ENCODE results near the gene CYTH1. TPM values are rescaled to one million over a fixed set of nuclear protein-coding genes. Genes with fewer than 3 reads are reported as not detected.

CYTH1 gene
- polyA plus RNA-seq, 1 donor from 2014 or later, result 120 TPM

DNA sequence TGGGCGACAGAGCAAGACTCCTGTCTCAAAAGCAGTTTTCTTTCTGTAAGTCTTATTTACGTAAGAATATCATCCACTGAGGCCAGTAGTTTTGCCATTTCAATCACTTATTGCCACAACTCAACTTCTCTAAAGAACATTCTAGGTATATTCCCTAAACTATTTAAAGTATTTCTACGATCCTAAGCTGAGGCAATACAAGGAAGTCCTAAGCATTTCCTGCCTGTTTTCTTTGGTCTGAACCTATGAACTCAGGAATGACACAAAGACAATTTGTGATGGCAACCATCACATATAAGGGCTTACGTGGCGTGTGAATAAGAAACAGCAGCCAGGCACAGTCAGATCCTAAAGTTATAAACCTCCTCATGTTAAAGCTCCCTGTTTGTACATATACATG is 44.3 kb upstream of the CYTH1 start:
- no peak overlapping the region for H3K9ac ChIP-seq (ENCODE audit: low read length)
- no peak overlapping the region for H3K27ac ChIP-seq (ENCODE audit: low read length)
- H2AFZ ChIP-seq (ENCODE audit: low read depth, low read length), result no peak overlapping the region
- H3K36me3 ChIP-seq (ENCODE audit: insufficient read depth, low read length), result no peaks in the 10 kb centered on the region
- no peak overlapping the region for H3K4me3 ChIP-seq (ENCODE audit: low read length)
- H3K79me2 ChIP-seq (replicated peaks; ENCODE audit: insufficient read depth, low read length), result no peaks in the 10 kb centered on the region
- no peaks in the 10 kb centered on the region for H3K9me3 ChIP-seq (ENCODE audit: low read length)
- no peaks in the 10 kb centered on the region for H3F3A ChIP-seq (ENCODE audit: insufficient read depth, low read length, poor library complexity, severe bottlenecking)
- TF ChIP-seq TAF1 (IDR thresholded peaks at IDR 0.05; ENCODE audit: low read depth) (no peak), SMC3 (conservative IDR thresholded peaks at IDR 0.05; ENCODE audit: poor library complexity) (no peak), RAD21 (conservative IDR thresholded peaks at IDR 0.05) (no peak), EZH2 (IDR thresholded peaks at IDR 0.05; ENCODE audit: borderline replicate concordance, insufficient read depth, low read length, poor library complexity, severe bottlenecking) (no peak), MXI1 (conservative IDR thresholded peaks at IDR 0.05; ENCODE audit: poor library complexity, severe bottlenecking) (no peak), POLR2AphosphoS5 (IDR thresholded peaks at IDR 0.05) (no peak), EP300 (conservative IDR thresholded peaks at IDR 0.05; ENCODE audit: poor library complexity, severe bottlenecking) (no peak)
- TF ChIP-seq, protein P1, sequence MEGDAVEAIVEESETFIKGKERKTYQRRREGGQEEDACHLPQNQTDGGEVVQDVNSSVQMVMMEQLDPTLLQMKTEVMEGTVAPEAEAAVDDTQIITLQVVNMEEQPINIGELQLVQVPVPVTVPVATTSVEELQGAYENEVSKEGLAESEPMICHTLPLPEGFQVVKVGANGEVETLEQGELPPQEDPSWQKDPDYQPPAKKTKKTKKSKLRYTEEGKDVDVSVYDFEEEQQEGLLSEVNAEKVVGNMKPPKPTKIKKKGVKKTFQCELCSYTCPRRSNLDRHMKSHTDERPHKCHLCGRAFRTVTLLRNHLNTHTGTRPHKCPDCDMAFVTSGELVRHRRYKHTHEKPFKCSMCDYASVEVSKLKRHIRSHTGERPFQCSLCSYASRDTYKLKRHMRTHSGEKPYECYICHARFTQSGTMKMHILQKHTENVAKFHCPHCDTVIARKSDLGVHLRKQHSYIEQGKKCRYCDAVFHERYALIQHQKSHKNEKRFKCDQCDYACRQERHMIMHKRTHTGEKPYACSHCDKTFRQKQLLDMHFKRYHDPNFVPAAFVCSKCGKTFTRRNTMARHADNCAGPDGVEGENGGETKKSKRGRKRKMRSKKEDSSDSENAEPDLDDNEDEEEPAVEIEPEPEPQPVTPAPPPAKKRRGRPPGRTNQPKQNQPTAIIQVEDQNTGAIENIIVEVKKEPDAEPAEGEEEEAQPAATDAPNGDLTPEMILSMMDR (IDR thresholded peaks at IDR 0.05; ENCODE audit: poor library complexity, severe bottlenecking), result no peak
- TF ChIP-seq, protein P2, sequence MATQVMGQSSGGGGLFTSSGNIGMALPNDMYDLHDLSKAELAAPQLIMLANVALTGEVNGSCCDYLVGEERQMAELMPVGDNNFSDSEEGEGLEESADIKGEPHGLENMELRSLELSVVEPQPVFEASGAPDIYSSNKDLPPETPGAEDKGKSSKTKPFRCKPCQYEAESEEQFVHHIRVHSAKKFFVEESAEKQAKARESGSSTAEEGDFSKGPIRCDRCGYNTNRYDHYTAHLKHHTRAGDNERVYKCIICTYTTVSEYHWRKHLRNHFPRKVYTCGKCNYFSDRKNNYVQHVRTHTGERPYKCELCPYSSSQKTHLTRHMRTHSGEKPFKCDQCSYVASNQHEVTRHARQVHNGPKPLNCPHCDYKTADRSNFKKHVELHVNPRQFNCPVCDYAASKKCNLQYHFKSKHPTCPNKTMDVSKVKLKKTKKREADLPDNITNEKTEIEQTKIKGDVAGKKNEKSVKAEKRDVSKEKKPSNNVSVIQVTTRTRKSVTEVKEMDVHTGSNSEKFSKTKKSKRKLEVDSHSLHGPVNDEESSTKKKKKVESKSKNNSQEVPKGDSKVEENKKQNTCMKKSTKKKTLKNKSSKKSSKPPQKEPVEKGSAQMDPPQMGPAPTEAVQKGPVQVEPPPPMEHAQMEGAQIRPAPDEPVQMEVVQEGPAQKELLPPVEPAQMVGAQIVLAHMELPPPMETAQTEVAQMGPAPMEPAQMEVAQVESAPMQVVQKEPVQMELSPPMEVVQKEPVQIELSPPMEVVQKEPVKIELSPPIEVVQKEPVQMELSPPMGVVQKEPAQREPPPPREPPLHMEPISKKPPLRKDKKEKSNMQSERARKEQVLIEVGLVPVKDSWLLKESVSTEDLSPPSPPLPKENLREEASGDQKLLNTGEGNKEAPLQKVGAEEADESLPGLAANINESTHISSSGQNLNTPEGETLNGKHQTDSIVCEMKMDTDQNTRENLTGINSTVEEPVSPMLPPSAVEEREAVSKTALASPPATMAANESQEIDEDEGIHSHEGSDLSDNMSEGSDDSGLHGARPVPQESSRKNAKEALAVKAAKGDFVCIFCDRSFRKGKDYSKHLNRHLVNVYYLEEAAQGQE (IDR thresholded peaks at IDR 0.05; ENCODE audit: borderline replicate concordance), result no peak
- no peak overlapping the region for H3K4me2 ChIP-seq (ENCODE audit: low read length)
- H4K20me1 ChIP-seq (ENCODE audit: insufficient read depth), result no peaks in the 10 kb centered on the region
- H3K9me2 ChIP-seq (ENCODE audit: insufficient read depth, low read length), result no peaks in the 10 kb centered on the region
- H3K27me3 ChIP-seq (ENCODE audit: insufficient read depth, low read depth, low read length), result no peaks in the 10 kb centered on the region

DNA sequence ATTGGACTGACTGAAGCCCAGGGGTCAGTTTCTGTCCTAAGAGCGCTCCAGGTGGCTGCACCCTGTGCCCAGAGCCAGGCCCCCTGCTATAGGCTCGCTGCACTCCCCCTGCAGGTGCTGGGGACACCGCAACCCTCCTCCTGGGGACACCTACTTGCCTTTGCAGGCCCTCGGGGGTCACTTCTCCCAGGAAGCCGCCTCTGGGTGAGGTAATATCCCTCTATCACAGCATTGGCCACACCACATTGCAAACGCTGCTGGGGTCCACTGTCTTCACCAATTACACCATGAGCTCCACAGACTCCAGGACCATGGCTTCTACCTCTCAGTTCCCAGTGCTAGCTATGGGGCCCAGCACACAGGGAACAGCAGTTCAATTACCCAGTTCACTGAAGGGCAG is 43.6 kb upstream of the CYTH1 start:
- Histone ChIP-seq H3K27ac (ENCODE audit: low read length) (no peak overlapping the region), H3K9ac (ENCODE audit: low read length) (no peak overlapping the region), H3K79me2 (replicated peaks; ENCODE audit: insufficient read depth, low read length) (no peaks in the 10 kb centered on the region), H3K9me2 (ENCODE audit: insufficient read depth, low read length) (no peaks in the 10 kb centered on the region), H3K4me3 (ENCODE audit: low read length) (no peak overlapping the region), H3K4me2 (ENCODE audit: low read length) (no peak overlapping the region), H3K27me3 (ENCODE audit: insufficient read depth, low read depth, low read length) (no peaks in the 10 kb centered on the region), H4K20me1 (ENCODE audit: insufficient read depth) (no peaks in the 10 kb centered on the region), H3F3A (ENCODE audit: insufficient read depth, low read length, poor library complexity, severe bottlenecking) (no peaks in the 10 kb centered on the region), H3K36me3 (ENCODE audit: insufficient read depth, low read length) (no peaks in the 10 kb centered on the region), H3K9me3 (ENCODE audit: low read length) (no peaks in the 10 kb centered on the region), H2AFZ (ENCODE audit: low read depth, low read length) (no peak overlapping the region)
- TF ChIP-seq RAD21 (conservative IDR thresholded peaks at IDR 0.05), result no peak
- TF ChIP-seq MXI1 (conservative IDR thresholded peaks at IDR 0.05; ENCODE audit: poor library complexity, severe bottlenecking), result no peak
- TF ChIP-seq, protein P1 (IDR thresholded peaks at IDR 0.05; ENCODE audit: poor library complexity, severe bottlenecking), result no peak
- TF ChIP-seq, protein P2 (IDR thresholded peaks at IDR 0.05; ENCODE audit: borderline replicate concordance), result no peak

Data from neural cell (in vitro differentiated cells).